Smooth muscle cell (in vitro differentiated cells): ENCODE results near the gene OR51B4. TPM values are rescaled to one million over a fixed set of nuclear protein-coding genes. Genes with fewer than 3 reads are reported as not detected.

Experiments
- DNase-seq: peaks from one replicate; lab custom pipeline; 2025; ENCODE audit not compliant: unreplicated experiment; lab: John Stamatoyannopoulos, UW
- H2AFZ ChIP-seq: fragments of 200-600 bp; sonication (generic); 2 replicates; pipeline ENCODE4 v1.6.0; 2016; ENCODE audit warnings: antibody characterized with exemption, low read depth, mild to moderate bottlenecking
- H3F3A ChIP-seq: fragments of 200-600 bp; sonication (generic); 2 replicates; pipeline ENCODE4 v1.6.0; 2017; ENCODE audit warnings: antibody characterized with exemption, low read depth
- H3K27ac ChIP-seq: fragments of 200-600 bp; sonication (generic); 2 replicates; pipeline ENCODE4 v1.5.1; 2016; ENCODE audit warnings: low read depth, mild to moderate bottlenecking
- H3K27me3 ChIP-seq: fragments of 200-600 bp; sonication (generic); 2 replicates; pipeline ENCODE4 v1.6.1; 2016; ENCODE audit warnings: low read depth, mild to moderate bottlenecking
- H3K36me3 ChIP-seq: fragments of 200-600 bp; sonication (generic); 2 replicates; pipeline ENCODE4 v1.5.1; 2016; ENCODE audit warnings: low read depth
- H3K4me1 ChIP-seq: fragments of 200-600 bp; sonication (generic); 2 replicates; pipeline ENCODE4 v1.5.1; 2016; ENCODE audit warnings: low read depth
- H3K4me2 ChIP-seq: fragments of 200-600 bp; sonication (generic); 2 replicates; pipeline ENCODE4 v1.6.0; 2016; ENCODE audit warnings: mild to moderate bottlenecking
- H3K4me3 ChIP-seq: fragments of 200-600 bp; sonication (generic); 2 replicates; pipeline ENCODE4 v1.5.1; 2016; ENCODE audit warnings: mild to moderate bottlenecking
- H3K79me2 ChIP-seq: fragments of 200-600 bp; sonication (generic); 2 replicates; pipeline ENCODE4 v1.6.0; 2016; ENCODE audit warnings: low read depth, mild to moderate bottlenecking
- H3K9ac ChIP-seq: fragments of 200-600 bp; sonication (generic); 2 replicates; pipeline ENCODE4 v1.6.0; 2016; ENCODE audit warnings: low read depth
- H3K9me3 ChIP-seq: fragments of 200-600 bp; sonication (generic); replicated peaks from 2 replicates; pipeline ENCODE4 v1.5.1; 2016; ENCODE audit warnings: low read depth
- H4K20me1 ChIP-seq: fragments of 200-600 bp; sonication (generic); 2 replicates; pipeline ENCODE4 v1.6.0; 2016; ENCODE audit warnings: low read depth
- CTCF ChIP-seq: fragments of 200-600 bp; sonication (generic); IDR thresholded peaks from 2 replicates; pipeline ENCODE4 v1.5.1; 2017; ENCODE audit warnings: borderline replicate concordance, mild to moderate bottlenecking, antibody characterized with exemption; ENCODE audit not compliant: insufficient read depth, poor library complexity, severe bottlenecking
- WGBS: methylation state at CpG from one replicate; pipeline ENCODE4 v1.1.7; 2016; ENCODE audit warnings: low lambda C conversion rate; 5-methylcytosine and 5-hydroxymethylcytosine counted together
- polyA plus RNA-seq: library from polyadenylated mRNA; unstranded; fragments of >200 nt; fragmentation: Nextera tagmentation; extraction: Ambion mirVana; gene quantifications from 2 replicates; pipeline ENCODE4 v1.2.1, GENCODE V29; 2016
- total RNA-seq: library from RNA; depleted of rRNA; stranded (reverse); fragments of >200 nt; gene quantifications from 2 replicates; pipeline ENCODE4 v1.2.3, GENCODE V29; 2014

The OR51B4 gene
- total and polyA plus RNA-seq, 2 experiments from 2014 or later = not detected

- Histone ChIP-seq H3K4me1 (no peaks in the 10 kb centered on the region), H3K4me3 (no peak within 1 kb of the TSS), H4K20me1 (no peaks in the 10 kb centered on the region), H2AFZ (no peak within 1 kb of the TSS), H3K4me2 (no peak within 1 kb of the TSS), H3K27ac (no peak within 1 kb of the TSS), H3K27me3 (no peaks in the 10 kb centered on the region), H3K9ac (no peak within 1 kb of the TSS), H3K36me3 (no peaks in the 10 kb centered on the region), H3K9me3 (no peaks in the 10 kb centered on the region), H3F3A (no peaks in the 10 kb centered on the region), H3K79me2 (no peaks in the 10 kb centered on the region)
- DNase-seq = no peak
- TF ChIP-seq CTCF = no peak
- WGBS = 90% methylated on average over 4 of the region's 4 CpGs
These were observed 32.0 kb downstream of the OR51B4 start, which contains the start of gene HBE1 for GRCh38 chr11:5269715-5270147. TSS of gene HBE1 (minus strand) at chr11:5269945. CDS start at chr11:5269890, 55 bp downstream.

- WGBS = 93% methylated on average over 2 of the region's 2 CpGs
- H3F3A ChIP-seq = no peaks in the 10 kb centered on the region
- no peak overlapping the region for H3K9ac ChIP-seq
- no peaks in the 10 kb centered on the region for H3K27me3 ChIP-seq
- H2AFZ ChIP-seq = no peak overlapping the region
- H3K27ac ChIP-seq = no peak overlapping the region
- no peaks in the 10 kb centered on the region for H3K9me3 ChIP-seq
- no peaks in the 10 kb centered on the region for H3K79me2 ChIP-seq
- no peak for TF ChIP-seq CTCF
- no peak overlapping the region for H3K4me2 ChIP-seq
- H4K20me1 ChIP-seq = no peaks in the 10 kb centered on the region
- no peaks in the 10 kb centered on the region for H3K36me3 ChIP-seq
- no peak overlapping the region for H3K4me3 ChIP-seq
- no peaks in the 10 kb centered on the region for H3K4me1 ChIP-seq
- no peak for DNase-seq
These were observed 34.6 kb downstream of the OR51B4 start for GRCh38 chr11:5267033-5267563.

GRCh38 chr11:5266609-5267008 is 35.1 kb downstream of the OR51B4 start:
- no peak overlapping the region for H3K4me3 ChIP-seq
- H3K27ac ChIP-seq = no peak overlapping the region
- H3K4me1 ChIP-seq = no peaks in the 10 kb centered on the region
- H3F3A ChIP-seq = no peaks in the 10 kb centered on the region
- no peak for DNase-seq
- H3K36me3 ChIP-seq = no peaks in the 10 kb centered on the region
- no peak overlapping the region for H3K9ac ChIP-seq
- H4K20me1 ChIP-seq = no peaks in the 10 kb centered on the region
- no peak overlapping the region for H3K4me2 ChIP-seq
- H2AFZ ChIP-seq = no peak overlapping the region
- H3K79me2 ChIP-seq = no peaks in the 10 kb centered on the region
- TF ChIP-seq CTCF = no peak
- H3K27me3 ChIP-seq = no peaks in the 10 kb centered on the region
- H3K9me3 ChIP-seq = no peaks in the 10 kb centered on the region

GRCh38 chr11:5265832-5266231 is 35.9 kb downstream of the OR51B4 start:
- H3K4me3 ChIP-seq = no peak overlapping the region
- H3K27ac ChIP-seq = no peak overlapping the region
- no peaks in the 10 kb centered on the region for H3K9me3 ChIP-seq
- H3K4me1 ChIP-seq = no peaks in the 10 kb centered on the region
- H2AFZ ChIP-seq = no peak overlapping the region
- H3K36me3 ChIP-seq = no peaks in the 10 kb centered on the region
- no peaks in the 10 kb centered on the region for H3F3A ChIP-seq
- no peaks in the 10 kb centered on the region for H3K79me2 ChIP-seq
- H4K20me1 ChIP-seq = no peaks in the 10 kb centered on the region
- no peak for TF ChIP-seq CTCF
- 44% methylated on average over 2 of the region's 2 CpGs for WGBS
- no peak for DNase-seq
- H3K4me2 ChIP-seq = no peak overlapping the region
- H3K27me3 ChIP-seq = no peaks in the 10 kb centered on the region
- no peak overlapping the region for H3K9ac ChIP-seq
